Rectal smooth muscle tissue (tissue), 1 donor: ENCODE data around the gene HSPB9.
A peak's percentile ranks its signal among the peaks of the same experiment; 100 is the strongest.

Source experiments
- H3K27ac ChIP-seq: one replicate; pipeline ENCODE4 v1.7.0; 2013; ENCODE audit warnings: low read depth, low read length, inconsistent platforms
- H3K27me3 ChIP-seq: one replicate; pipeline ENCODE4 v1.7.0; 2013; ENCODE audit warnings: low read length; ENCODE audit not compliant: control insufficient read depth, insufficient read depth
- H3K36me3 ChIP-seq: one replicate; pipeline ENCODE4 v1.7.0; 2013; ENCODE audit warnings: low read length; ENCODE audit not compliant: control insufficient read depth, insufficient read depth
- H3K4me1 ChIP-seq: one replicate; pipeline ENCODE4 v1.7.0; 2013; ENCODE audit warnings: low read length; ENCODE audit not compliant: control insufficient read depth, insufficient read depth
- H3K4me3 ChIP-seq: one replicate; pipeline ENCODE4 v1.7.0; 2013; ENCODE audit warnings: low read length
- H3K9ac ChIP-seq: one replicate; pipeline ENCODE4 v1.7.0; 2013; ENCODE audit warnings: low read length

HSPB9 gene

DNA sequence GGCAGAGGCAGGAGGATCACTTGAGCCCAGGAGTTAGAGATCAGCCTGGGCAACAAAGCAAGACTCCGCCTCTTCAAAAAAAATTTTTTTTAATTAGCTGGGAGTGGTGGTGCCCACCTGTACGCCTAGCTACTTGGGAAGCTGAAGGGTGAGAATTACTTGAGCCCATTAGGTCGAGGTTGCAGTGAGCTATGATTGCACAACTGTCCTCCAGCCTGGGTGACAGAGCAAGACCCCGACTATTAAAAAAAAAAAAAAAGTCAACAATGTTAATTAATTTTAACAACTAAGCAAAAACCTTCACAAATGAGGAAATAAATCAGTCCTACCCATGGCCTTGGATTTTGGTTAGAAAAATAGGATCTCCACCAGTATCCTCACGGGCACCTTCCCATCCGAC lies 15.5 kb upstream of the HSPB9 start:
- no peak overlapping the region for H3K9ac ChIP-seq
- no peaks in the 10 kb centered on the region for H3K27me3 ChIP-seq
- peaks cover 9% of the 10 kb centered on the region for H3K4me1 ChIP-seq
- no peak overlapping the region for H3K27ac ChIP-seq
- no peaks in the 10 kb centered on the region for H3K36me3 ChIP-seq
- H3K4me3 ChIP-seq = no peak overlapping the region

DNA sequence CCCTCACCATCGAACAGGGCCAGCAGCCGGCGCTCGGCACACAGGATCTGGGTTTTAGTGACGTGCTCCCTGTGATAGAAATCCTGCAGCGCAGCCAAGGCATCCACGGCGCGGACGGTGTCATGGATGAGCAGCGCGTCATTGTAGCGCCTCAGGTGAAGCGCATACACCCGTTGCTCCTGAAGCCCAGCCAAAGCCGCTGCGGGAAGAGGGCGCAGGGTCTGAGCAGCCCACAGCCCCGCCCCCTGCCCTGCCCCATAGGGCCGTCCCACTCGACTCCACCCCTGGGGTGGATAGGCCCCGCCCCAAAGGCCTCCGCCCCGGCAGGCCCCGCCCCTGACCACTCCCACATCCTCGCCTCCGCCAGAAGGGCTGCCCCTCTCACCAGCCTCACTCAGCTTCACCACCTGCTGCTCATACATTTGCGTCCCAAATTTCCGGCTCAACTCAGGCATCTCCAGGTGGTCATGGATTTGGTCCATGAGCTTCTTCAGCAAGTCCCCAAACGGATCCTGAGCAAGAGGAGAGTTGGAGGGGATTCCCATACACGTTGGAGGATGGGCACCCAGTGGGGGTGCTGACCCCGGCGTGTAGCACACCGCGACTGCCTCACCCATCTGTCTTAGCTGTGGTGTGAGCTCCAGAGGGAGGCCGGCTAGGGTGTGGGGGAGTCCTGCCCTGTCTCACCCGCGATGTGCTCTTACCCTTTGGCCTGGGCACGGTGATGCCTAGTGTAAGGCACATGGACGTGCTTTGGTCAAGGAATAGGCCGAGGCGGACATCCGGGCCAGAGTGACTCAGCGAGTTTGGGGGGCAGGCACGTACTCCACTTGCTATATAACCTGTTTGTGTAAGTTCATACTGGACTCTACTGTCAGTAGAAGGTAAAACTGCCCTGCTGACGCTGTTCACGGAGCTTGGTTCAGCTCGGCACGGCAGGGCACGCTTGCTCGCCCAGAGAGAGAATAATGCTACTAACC lies 14.7 kb upstream of the HSPB9 start:
- peak overlapping the region; percentile 38 for H3K4me3 ChIP-seq
- H3K9ac ChIP-seq = no peak overlapping the region
- H3K27ac ChIP-seq = no peak overlapping the region
- H3K4me1 ChIP-seq = peaks cover 11% of the 10 kb centered on the region
- no peaks in the 10 kb centered on the region for H3K36me3 ChIP-seq
- H3K27me3 ChIP-seq = no peaks in the 10 kb centered on the region

DNA sequence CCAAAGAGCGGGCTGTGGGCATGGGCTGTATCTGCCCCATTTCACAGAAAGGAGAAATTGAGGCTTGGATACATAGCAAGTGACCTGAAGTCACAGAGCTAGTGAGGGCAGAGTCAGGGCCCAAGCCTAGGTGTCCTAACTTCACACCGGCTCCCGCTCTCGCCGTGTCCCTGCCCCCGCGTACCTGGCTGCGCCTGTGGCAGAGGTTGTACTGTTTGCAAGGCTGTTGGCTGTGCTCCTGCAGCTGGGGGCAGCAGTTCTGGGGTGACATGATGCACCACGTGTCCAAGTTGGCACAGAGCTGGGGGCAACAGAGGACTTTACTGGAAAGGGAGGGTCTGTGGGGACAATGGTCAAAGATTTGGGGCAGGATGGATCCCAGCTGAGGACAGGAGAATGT lies 13.5 kb upstream of the HSPB9 start:
- H3K36me3 ChIP-seq = no peaks in the 10 kb centered on the region
- H3K4me3 ChIP-seq = no peak overlapping the region

DNA sequence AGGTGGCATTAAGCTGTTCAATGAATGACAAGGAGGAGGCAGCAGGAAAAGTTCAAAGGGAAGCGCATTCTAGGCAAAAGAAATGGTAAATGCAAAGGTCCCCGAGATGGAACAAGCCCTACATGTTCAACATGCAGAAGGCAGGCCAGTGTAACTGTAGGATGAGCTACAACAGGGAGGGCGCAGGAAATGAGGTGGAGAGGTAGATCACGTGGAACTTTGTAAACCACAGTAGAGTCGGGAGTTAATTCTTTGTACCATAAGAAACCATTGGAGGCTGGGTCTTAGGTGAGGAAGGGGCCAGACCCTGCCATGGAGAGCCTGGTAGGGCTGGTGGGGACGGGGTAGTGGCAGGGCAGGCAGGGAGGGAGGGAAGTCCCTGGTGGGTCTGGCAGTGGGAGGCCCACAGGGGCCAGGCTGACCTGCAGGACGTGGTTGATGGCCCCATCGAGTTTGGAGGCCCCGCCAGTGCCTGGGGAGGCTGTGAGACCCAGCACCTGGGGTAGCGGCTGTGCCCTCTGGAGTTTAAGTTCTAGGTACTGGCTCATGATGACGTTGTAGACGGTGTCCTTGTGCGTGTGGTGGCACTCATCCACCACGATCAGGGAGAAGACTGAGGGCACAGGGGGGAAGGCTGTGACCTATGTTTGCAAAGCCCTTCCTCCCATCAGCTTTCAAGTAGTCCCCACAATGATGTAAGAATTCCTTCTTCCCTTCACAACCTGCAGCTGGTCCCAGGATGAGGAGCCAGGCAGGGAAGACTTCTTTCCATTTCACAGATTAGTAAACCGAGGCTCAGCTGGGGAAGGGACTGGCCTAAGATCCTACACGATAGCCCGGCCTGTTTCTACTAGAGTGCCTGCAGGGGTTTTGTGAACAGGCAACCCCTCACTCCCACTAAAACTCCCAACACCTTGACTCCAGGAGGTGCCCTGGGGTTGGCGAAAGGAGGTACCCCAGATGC lies 12.0 kb upstream of the HSPB9 start:
- Histone ChIP-seq H3K27me3 (no peaks in the 10 kb centered on the region), H3K36me3 (no peaks in the 10 kb centered on the region), H3K9ac (no peak overlapping the region), H3K4me3 (peak overlapping the region; percentile 74), H3K4me1 (peaks cover 12% of the 10 kb centered on the region), H3K27ac (peak overlapping the region; percentile 96)

More for the DNA sequence above, 13.5 kb upstream of the HSPB9 start:
- Histone ChIP-seq H3K4me1 (peaks cover 12% of the 10 kb centered on the region), H3K27me3 (no peaks in the 10 kb centered on the region), H3K9ac (no peak overlapping the region), H3K27ac (no peak overlapping the region)

DNA sequence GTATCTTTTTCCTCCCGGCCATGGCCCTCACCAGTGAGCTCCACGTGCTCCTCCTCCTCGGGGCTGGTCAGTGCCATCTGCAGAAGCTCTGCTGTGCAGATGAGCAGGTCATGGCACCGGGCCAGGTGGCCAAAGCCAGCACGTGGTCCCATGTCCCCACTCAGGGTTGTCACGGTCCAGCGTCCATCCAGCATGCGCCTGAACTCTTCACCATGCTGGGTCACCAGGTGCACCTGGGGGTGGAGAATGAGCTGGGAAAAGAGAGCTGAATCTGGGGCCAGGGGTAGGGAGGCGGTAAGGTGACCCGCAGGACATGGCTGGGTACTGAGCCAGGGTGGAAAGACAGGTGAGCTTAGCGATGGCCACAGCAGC lies 11.4 kb upstream of the HSPB9 start:
- H3K4me3 ChIP-seq = peak overlapping the region; percentile 74
- H3K27me3 ChIP-seq = no peaks in the 10 kb centered on the region
- peak overlapping the region; percentile 96 for H3K27ac ChIP-seq
- no peaks in the 10 kb centered on the region for H3K36me3 ChIP-seq
- H3K4me1 ChIP-seq = peaks cover 12% of the 10 kb centered on the region
- peak overlapping the region; percentile 64 for H3K9ac ChIP-seq

DNA sequence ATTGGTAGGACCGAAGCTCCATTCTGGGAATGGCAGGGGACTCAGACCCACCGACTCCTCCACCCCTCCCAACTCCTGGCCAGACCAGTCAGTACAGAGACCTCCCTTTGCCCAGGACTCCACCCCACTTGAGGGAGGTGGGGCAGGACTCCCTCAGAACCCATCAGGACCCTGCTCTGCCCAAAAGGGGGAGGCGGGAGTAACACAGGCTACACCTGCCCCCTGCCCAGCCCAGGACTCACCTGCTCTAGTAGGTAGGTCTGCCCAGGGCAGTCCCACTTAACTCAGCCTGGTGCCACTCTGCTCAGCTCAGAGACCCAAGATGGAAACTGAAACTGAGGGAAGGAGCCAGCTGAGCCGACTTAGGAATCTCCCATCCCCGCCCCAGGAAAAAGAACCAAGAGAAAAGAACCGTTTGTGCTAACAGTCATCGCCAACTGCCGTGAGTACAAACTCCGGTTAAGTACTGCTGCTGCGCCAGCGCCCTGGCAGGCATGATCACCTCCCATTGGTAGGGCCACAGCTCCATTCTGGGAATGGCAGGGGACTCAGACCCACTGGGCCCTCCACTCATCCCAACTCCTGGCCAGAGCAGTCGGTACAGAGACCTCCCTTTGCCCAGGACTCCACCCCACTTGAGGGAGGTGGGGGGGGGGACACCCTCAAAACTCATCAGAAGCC lies 10.6 kb upstream of the HSPB9 start:
- Histone ChIP-seq H3K36me3 (no peaks in the 10 kb centered on the region), H3K4me1 (peaks cover 12% of the 10 kb centered on the region), H3K4me3 (peak overlapping the region; percentile 74), H3K27me3 (no peaks in the 10 kb centered on the region), H3K9ac (peak overlapping the region; percentile 64), H3K27ac (peak overlapping the region; percentile 96)

DNA sequence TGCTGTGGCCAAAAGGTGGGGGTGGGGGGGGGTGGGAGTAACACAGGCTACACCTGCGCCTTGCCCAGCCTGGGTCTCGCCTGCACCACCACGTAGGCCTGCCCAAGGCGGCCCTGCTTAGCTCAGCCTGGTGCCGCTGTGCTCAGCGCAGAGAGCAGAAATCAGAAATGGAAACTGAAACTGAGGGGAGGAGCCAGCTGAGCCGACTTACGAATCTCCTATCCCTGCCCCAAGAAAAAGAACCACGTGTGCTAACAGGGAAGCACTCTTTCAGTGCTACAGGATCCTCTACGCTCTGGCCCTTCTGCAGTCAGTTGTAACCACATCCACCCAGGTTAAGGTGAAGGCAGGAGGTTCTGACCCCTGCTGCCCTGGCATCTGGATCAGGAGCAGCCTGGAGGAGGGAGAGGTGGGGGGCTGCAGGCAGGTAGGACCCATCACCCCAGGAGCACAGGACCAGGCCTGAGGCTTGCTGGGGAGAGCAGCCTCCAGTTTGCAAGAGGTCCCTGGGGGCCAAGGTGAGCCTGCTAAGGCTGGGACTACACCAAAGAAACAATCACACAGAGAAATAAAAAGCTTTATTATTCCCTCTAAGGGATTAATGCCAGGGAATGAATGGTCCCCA lies 9.9 kb upstream of the HSPB9 start, which contains the start of gene DHX58:
Gene DHX58, minus strand, starts transcription at position 163 of the 625 bp plus-strand sequence. CDS start 822 bp downstream, outside the sequence.
- H3K27ac ChIP-seq = peak within 1 kb of the TSS; percentile 96
- peak within 1 kb of the TSS; percentile 74 for H3K4me3 ChIP-seq
- H3K27me3 ChIP-seq = no peaks in the 10 kb centered on the region
- peaks cover 12% of the 10 kb centered on the region for H3K4me1 ChIP-seq
- H3K9ac ChIP-seq = peak within 1 kb of the TSS; percentile 64
- H3K36me3 ChIP-seq = no peaks in the 10 kb centered on the region

DNA sequence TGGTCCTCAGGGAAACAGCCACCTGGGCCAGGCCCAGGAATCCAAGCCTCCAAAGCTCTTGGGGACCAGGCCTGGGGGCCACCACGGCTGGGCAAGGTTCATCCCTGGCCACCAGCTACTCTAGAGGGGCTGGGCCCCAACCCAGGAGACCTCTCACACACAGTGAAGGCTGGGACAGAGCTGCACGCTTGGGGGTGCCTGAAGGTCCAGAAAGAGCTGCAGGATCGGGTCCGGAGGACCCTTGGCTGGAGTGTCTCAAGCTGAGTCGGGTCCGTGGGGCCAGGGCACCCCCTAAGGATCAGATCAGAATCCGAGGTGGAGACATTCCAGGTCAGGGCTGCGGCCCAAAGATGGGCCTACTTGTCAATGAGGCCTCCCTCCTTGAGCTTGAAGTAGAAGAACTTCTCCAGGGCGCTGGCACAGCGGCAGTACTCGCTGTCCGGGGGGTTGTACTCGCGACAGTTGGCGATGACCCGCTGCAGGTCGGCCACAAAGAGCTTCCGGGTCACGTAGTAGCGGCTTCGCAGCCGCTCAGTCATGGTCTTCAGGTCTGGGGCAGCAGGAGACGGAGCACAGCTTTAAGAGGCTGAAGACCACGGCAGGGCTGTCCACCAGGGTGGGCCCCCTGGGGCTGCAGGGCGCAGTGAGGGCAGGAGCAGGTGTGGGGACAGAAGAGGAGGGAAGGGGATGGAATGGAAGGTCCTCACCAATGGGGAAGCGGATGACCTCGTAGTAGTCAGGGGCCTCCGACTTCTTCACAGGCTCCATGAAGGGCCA lies 9.1 kb upstream of the HSPB9 start:
- Histone ChIP-seq H3K36me3 (no peaks in the 10 kb centered on the region), H3K9ac (peak overlapping the region; percentile 13), H3K4me1 (peaks cover 12% of the 10 kb centered on the region), H3K4me3 (no peak overlapping the region), H3K27ac (peak overlapping the region; percentile 96), H3K27me3 (no peaks in the 10 kb centered on the region)

DNA sequence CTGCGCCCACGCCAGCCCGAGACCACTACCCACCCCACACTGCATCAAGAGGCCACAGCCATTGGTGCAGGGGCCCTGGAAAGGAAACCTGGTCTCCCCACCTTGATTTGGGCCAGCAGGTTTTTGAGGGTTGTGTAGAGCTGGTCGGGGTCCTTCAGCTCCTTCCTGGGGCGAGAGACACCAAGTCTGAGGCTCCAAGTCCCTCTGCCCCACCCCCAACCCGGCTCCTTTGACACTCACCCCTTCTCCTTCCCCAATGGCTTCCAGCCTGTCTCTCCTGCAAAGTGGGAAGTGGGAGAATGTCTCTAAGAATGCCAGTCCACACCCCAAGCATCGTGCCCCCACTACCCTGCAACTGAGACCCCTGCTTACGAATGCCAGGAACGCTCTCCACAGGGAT lies 8.5 kb upstream of the HSPB9 start:
- Histone ChIP-seq H3K36me3 (no peaks in the 10 kb centered on the region), H3K4me3 (no peak overlapping the region), H3K9ac (no peak overlapping the region), H3K27ac (no peak overlapping the region), H3K4me1 (peaks cover 12% of the 10 kb centered on the region), H3K27me3 (no peaks in the 10 kb centered on the region)

DNA sequence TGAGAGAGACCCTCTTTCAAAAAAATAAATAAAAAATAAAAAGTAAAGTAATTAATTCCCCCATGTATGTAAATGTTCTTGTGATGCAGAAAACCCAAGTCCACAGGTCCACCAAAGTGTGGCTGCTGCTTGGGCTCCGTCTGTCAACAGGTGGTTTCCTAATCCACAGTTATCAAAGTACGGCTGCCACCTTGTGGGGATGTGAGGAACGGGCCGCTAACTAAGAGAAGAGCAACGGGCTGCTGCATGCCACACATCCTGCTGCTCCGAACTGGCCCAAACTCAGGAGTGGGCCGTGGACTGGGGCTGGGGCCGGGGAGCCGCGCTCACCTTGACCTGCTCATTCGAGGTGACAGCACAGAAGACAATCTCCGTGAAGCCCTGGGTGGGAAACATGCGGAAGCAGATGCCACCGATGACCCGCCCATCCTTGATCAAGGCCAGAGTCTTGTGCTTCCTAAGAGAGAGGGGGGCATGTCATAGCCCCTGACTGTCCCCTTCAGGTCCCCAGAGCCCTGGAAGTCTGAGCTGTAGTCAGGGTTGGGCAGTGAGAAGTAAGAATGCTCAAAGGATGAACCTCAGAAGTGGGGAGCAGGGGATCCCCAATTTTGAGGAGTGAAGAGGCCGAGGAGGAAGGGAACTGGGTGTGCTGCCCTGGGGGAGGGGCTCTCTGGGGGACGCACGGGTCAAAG lies 5.8 kb upstream of the HSPB9 start:
- no peaks in the 10 kb centered on the region for H3K27me3 ChIP-seq
- peaks cover 2% of the 10 kb centered on the region for H3K36me3 ChIP-seq
- H3K27ac ChIP-seq = no peak overlapping the region
- H3K4me3 ChIP-seq = no peak overlapping the region
- no peak overlapping the region for H3K9ac ChIP-seq
- peaks cover 4% of the 10 kb centered on the region for H3K4me1 ChIP-seq
